Measurements from ENCODE around the gene STXBP1. TPM values are rescaled to one million over a fixed set of nuclear protein-coding genes. Genes with fewer than 3 reads are reported as not detected.
A peak's percentile ranks its signal among the peaks of the same experiment; 100 is the strongest.

The STXBP1 gene
- total RNA-seq, 1 donor = 19.9 TPM

DNA sequence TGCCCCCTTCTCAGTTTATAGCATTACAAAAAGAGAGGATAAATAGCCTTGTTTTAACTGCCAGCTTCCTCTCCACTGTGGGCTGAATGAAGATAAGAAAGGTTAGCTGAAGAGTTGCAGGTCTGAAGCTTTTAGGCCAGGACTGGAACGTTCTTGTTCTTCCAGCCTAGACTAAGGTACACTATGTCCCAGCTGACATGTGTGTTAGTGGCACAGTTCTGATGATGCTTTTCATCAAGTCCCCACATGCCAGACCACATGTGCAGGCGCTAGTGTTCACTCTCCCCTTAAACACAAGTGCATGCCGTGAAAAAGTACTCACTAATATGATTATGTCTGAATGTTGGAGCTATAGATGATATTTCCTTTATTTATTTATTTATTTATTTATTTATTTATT is 40.7 kb downstream of the STXBP1 start:
- no peak for DNase-seq (ENCODE audit: insufficient read length, low spot score, missing footprints)
- Histone ChIP-seq H3K4me2 (ENCODE audit: insufficient read depth, low read length) (no peak overlapping the region), H3K4me3 (ENCODE audit: insufficient read depth, low read length) (no peak overlapping the region), H3K27me3 (ENCODE audit: insufficient read depth, low read length) (no peaks in the 10 kb centered on the region), H3K36me3 (ENCODE audit: insufficient read depth, low read length) (peaks cover 25% of the 10 kb centered on the region), H3K4me1 (ENCODE audit: insufficient read depth, low read length) (no peaks in the 10 kb centered on the region), H2AFZ (ENCODE audit: low read length) (no peak overlapping the region), H3K9me3 (ENCODE audit: low read depth, low read length) (no peaks in the 10 kb centered on the region), H3K79me2 (ENCODE audit: insufficient read depth, low read length) (peaks cover 3% of the 10 kb centered on the region), H4K20me1 (ENCODE audit: insufficient read depth, low read length) (peaks cover 3% of the 10 kb centered on the region), H3K27ac (ENCODE audit: low read depth, low read length) (no peak overlapping the region)
- TF ChIP-seq, protein P1, sequence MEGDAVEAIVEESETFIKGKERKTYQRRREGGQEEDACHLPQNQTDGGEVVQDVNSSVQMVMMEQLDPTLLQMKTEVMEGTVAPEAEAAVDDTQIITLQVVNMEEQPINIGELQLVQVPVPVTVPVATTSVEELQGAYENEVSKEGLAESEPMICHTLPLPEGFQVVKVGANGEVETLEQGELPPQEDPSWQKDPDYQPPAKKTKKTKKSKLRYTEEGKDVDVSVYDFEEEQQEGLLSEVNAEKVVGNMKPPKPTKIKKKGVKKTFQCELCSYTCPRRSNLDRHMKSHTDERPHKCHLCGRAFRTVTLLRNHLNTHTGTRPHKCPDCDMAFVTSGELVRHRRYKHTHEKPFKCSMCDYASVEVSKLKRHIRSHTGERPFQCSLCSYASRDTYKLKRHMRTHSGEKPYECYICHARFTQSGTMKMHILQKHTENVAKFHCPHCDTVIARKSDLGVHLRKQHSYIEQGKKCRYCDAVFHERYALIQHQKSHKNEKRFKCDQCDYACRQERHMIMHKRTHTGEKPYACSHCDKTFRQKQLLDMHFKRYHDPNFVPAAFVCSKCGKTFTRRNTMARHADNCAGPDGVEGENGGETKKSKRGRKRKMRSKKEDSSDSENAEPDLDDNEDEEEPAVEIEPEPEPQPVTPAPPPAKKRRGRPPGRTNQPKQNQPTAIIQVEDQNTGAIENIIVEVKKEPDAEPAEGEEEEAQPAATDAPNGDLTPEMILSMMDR (IDR thresholded peaks at IDR 0.05; ENCODE audit: extremely low read depth, low read depth, low read length) = no peak

GRCh38 chr9:127654619-127655018 is 42.5 kb downstream of the STXBP1 start:
- Histone ChIP-seq H3K4me3 (ENCODE audit: insufficient read depth, low read length) (no peak overlapping the region), H3K27ac (ENCODE audit: low read depth, low read length) (no peak overlapping the region), H3K79me2 (ENCODE audit: insufficient read depth, low read length) (peaks cover 3% of the 10 kb centered on the region), H3K27me3 (ENCODE audit: insufficient read depth, low read length) (no peaks in the 10 kb centered on the region), H4K20me1 (ENCODE audit: insufficient read depth, low read length) (no peaks in the 10 kb centered on the region), H3K4me1 (ENCODE audit: insufficient read depth, low read length) (no peaks in the 10 kb centered on the region), H3K9me3 (ENCODE audit: low read depth, low read length) (no peaks in the 10 kb centered on the region), H3K4me2 (ENCODE audit: insufficient read depth, low read length) (no peak overlapping the region), H3K36me3 (ENCODE audit: insufficient read depth, low read length) (peaks cover 25% of the 10 kb centered on the region), H2AFZ (ENCODE audit: low read length) (no peak overlapping the region)
- TF ChIP-seq, protein P1 (IDR thresholded peaks at IDR 0.05; ENCODE audit: extremely low read depth, low read depth, low read length) = no peak
- DNase-seq (ENCODE audit: insufficient read length, low spot score, missing footprints) = no peak

- TF ChIP-seq, protein P1 (IDR thresholded peaks at IDR 0.05; ENCODE audit: extremely low read depth, low read depth, low read length) = no peak
- no peak overlapping the region for H3K27ac ChIP-seq (ENCODE audit: low read depth, low read length)
- no peak for DNase-seq (ENCODE audit: insufficient read length, low spot score, missing footprints)
Observed at GRCh38 chr9:127658428-127658827, 46.4 kb downstream of the STXBP1 start.

DNA sequence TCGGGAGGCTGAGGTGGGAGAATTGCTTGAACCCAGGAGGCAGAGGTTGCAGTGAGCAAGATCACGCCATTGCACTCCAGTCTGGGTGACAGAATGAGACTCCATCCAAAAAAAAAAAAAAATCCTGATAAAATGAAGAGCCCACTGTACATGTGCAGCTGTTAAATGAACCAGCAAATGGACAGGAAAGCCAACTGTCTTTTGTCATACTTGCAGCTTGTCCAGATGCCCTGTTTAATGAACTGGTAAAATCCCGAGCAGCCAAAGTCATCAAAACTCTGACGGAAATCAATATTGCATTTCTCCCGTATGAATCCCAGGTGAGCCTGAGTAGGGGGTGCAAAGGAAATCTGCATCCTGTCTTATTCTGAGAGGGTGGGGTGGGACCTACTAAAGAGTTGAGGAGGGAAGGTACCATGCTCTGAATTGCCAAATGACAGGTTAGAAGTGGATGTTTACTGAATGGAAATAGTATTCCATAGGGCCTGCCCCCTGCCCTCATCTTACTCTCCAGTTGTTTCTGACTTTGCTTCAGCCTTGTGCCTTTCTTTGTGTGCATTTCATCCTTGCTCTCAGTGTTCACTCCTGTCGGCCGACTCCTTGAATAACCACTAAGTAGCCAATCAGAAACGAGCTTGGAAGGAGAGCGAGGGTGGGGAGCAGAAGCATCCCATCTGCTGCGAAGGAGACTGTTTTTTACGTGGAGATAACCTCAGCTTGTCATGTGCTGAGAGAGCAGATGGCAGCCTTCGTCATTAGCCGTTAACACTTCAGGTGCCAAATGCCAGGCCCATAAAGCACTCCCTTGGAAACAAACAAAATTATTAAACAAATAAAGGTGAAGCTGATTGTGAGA is 49.0 kb downstream of the STXBP1 start:
- Histone ChIP-seq H3K4me2 (ENCODE audit: insufficient read depth, low read length) (no peak overlapping the region), H4K20me1 (ENCODE audit: insufficient read depth, low read length) (no peaks in the 10 kb centered on the region), H3K4me1 (ENCODE audit: insufficient read depth, low read length) (no peaks in the 10 kb centered on the region), H3K9me3 (ENCODE audit: low read depth, low read length) (no peaks in the 10 kb centered on the region), H3K27me3 (ENCODE audit: insufficient read depth, low read length) (no peaks in the 10 kb centered on the region), H3K4me3 (ENCODE audit: insufficient read depth, low read length) (no peak overlapping the region), H3K36me3 (ENCODE audit: insufficient read depth, low read length) (peaks cover 35% of the 10 kb centered on the region), H3K79me2 (ENCODE audit: insufficient read depth, low read length) (no peaks in the 10 kb centered on the region), H2AFZ (ENCODE audit: low read length) (no peak overlapping the region), H3K27ac (ENCODE audit: low read depth, low read length) (no peak overlapping the region)
- TF ChIP-seq, protein P1 (IDR thresholded peaks at IDR 0.05; ENCODE audit: extremely low read depth, low read depth, low read length) = no peak
- DNase-seq (ENCODE audit: insufficient read length, low spot score, missing footprints) = peak; percentile 34

More at GRCh38 chr9:127658428-127658827, 46.4 kb downstream of the STXBP1 start:
- no peak overlapping the region for H2AFZ ChIP-seq (ENCODE audit: low read length)
- H3K4me3 ChIP-seq (ENCODE audit: insufficient read depth, low read length) = no peak overlapping the region
- H3K79me2 ChIP-seq (ENCODE audit: insufficient read depth, low read length) = no peaks in the 10 kb centered on the region
- H3K4me2 ChIP-seq (ENCODE audit: insufficient read depth, low read length) = no peak overlapping the region
- no peaks in the 10 kb centered on the region for H4K20me1 ChIP-seq (ENCODE audit: insufficient read depth, low read length)
- no peaks in the 10 kb centered on the region for H3K9me3 ChIP-seq (ENCODE audit: low read depth, low read length)
- H3K36me3 ChIP-seq (ENCODE audit: insufficient read depth, low read length) = peaks cover 41% of the 10 kb centered on the region
- H3K4me1 ChIP-seq (ENCODE audit: insufficient read depth, low read length) = no peaks in the 10 kb centered on the region
- H3K27me3 ChIP-seq (ENCODE audit: insufficient read depth, low read length) = no peaks in the 10 kb centered on the region
